ENCODE data around the gene AGK.

DNA sequence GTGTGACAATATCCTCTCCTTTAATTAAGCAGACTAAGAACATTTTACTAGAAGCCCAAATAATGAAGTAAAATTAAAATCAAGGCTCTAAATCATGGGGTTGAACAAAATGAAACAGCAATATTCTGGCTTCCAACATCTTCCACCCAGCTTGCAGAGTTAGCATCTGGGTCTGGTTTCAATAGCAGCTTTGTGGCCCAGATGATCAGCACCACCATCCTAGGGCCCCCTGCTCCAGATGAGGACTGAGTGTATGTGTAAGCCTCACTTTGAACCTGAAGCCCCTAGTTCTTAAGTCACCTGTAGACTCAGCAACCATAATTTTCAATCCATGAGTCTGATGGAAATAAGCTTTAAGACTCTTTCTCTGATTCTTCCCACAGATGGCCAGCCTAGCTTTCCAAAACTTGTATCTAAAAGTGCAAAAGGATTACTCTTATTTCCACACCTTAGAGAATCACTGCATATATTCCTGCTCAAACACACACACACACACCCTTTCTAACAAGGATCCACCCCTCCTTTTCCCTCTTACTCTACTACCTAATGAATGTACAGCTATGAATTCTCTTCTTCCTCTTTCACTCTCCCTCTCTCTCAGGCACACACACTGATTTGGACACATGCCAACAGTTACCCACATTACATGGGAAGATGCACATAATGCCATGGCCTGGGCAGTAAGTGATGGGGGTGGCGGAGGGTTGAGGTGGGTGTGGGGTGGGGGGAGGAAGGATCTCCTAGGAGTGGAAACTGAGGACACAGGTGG is 147.2 kb downstream of the AGK start:
- TF ChIP-seq POLR2AphosphoS5 (IDR thresholded peaks at IDR 0.05; ENCODE audit: borderline replicate concordance, low read depth, low read length) (no peak), EZH2 (IDR thresholded peaks at IDR 0.05) (no peak)

Measured in SK-N-MC (cell line).